HEK293 (cell line): ENCODE data around the gene RAPGEF5.

Source experiments
- BCL11A ChIP-seq: fragments of 450-650 bp; formaldehyde crosslinking; IDR thresholded peaks from 2 replicates; pipeline ENCODE4 v1.5.1; 2016; ENCODE audit warnings: low read depth, missing biosample characterization, missing genetic modification characterization
- KLF7 ChIP-seq: fragments of 450-650 bp; formaldehyde crosslinking; IDR thresholded peaks from 2 replicates; pipeline ENCODE4 v1.5.1; 2016; ENCODE audit warnings: missing biosample characterization, missing genetic modification characterization, borderline replicate concordance
- ZNF239 ChIP-seq: fragments of 450-650 bp; formaldehyde crosslinking; IDR thresholded peaks from 2 replicates; pipeline ENCODE4 v1.5.1; 2016; ENCODE audit warnings: missing biosample characterization, missing genetic modification characterization
- ZNF585B ChIP-seq: fragments of 450-650 bp; formaldehyde crosslinking; IDR thresholded peaks from 2 replicates; pipeline ENCODE4 v1.5.1; 2016; ENCODE audit warnings: missing biosample characterization, missing genetic modification characterization
- TF ChIP-seq, protein P1 (sequence below): fragments of 450-650 bp; formaldehyde crosslinking; IDR thresholded peaks from 2 replicates; pipeline ENCODE4 v1.5.1; 2016; ENCODE audit warnings: missing biosample characterization, missing genetic modification characterization
- TF ChIP-seq, protein P2 (sequence below): fragments of 450-650 bp; formaldehyde crosslinking; IDR thresholded peaks from 2 replicates; pipeline ENCODE4 v1.5.1; 2016; ENCODE audit warnings: missing biosample characterization, missing genetic modification characterization
- TF ChIP-seq, protein P3 (sequence below): fragments of 450-650 bp; formaldehyde crosslinking; IDR thresholded peaks from 2 replicates; pipeline ENCODE4 v1.5.1; 2016; ENCODE audit warnings: missing biosample characterization, missing genetic modification characterization
- TF ChIP-seq, protein P4 (sequence below): fragments of 450-650 bp; formaldehyde crosslinking; IDR thresholded peaks from 2 replicates; pipeline ENCODE4 v1.5.1; 2016; ENCODE audit warnings: missing biosample characterization, missing genetic modification characterization, low read depth
- TF ChIP-seq, protein P5 (sequence below): fragments of 450-650 bp; IDR thresholded peaks from 2 replicates; pipeline ENCODE4 v1.5.1; 2018; ENCODE audit warnings: missing biosample characterization, missing genetic modification characterization

DNA sequence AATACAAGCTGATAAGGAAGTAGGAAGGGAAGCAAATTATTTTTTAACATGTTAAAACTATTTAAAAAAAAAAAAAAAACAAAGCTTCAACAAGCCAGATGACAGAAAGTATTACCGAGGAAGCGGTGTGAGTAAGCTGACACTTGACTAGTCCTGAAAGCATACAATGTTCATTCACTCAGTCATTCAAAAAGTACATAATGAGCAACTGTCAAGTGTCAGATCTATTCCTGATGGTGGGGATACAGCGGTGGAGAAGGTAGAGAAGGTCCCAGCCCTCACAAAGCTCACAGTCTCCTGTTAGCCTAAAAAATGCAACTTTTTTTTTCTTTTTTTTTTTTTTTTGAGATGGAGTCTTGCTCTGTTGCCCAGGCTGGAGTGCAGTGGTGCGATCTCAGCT, 40.0 kb downstream of the RAPGEF5 start:
- TF ChIP-seq, protein P1, sequence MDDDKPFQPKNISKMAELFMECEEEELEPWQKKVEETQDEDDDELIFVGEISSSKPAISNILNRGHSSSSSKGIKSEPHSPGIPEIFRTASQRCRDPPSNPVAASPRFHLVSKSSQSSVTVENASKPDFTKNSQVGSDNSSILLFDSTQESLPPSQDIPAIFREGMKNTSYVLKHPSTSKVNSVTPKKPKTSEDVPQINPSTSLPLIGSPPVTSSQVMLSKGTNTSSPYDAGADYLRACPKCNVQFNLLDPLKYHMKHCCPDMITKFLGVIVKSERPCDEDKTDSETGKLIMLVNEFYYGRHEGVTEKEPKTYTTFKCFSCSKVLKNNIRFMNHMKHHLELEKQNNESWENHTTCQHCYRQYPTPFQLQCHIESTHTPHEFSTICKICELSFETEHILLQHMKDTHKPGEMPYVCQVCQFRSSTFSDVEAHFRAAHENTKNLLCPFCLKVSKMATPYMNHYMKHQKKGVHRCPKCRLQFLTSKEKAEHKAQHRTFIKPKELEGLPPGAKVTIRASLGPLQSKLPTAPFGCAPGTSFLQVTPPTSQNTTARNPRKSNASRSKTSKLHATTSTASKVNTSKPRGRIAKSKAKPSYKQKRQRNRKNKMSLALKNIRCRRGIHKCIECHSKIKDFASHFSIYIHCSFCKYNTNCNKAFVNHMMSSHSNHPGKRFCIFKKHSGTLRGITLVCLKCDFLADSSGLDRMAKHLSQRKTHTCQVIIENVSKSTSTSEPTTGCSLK (tag by site-specific recombination): no peak
- TF ChIP-seq, protein P2, sequence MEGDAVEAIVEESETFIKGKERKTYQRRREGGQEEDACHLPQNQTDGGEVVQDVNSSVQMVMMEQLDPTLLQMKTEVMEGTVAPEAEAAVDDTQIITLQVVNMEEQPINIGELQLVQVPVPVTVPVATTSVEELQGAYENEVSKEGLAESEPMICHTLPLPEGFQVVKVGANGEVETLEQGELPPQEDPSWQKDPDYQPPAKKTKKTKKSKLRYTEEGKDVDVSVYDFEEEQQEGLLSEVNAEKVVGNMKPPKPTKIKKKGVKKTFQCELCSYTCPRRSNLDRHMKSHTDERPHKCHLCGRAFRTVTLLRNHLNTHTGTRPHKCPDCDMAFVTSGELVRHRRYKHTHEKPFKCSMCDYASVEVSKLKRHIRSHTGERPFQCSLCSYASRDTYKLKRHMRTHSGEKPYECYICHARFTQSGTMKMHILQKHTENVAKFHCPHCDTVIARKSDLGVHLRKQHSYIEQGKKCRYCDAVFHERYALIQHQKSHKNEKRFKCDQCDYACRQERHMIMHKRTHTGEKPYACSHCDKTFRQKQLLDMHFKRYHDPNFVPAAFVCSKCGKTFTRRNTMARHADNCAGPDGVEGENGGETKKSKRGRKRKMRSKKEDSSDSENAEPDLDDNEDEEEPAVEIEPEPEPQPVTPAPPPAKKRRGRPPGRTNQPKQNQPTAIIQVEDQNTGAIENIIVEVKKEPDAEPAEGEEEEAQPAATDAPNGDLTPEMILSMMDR (tag by site-specific recombination): no peak
- TF ChIP-seq, protein P3, sequence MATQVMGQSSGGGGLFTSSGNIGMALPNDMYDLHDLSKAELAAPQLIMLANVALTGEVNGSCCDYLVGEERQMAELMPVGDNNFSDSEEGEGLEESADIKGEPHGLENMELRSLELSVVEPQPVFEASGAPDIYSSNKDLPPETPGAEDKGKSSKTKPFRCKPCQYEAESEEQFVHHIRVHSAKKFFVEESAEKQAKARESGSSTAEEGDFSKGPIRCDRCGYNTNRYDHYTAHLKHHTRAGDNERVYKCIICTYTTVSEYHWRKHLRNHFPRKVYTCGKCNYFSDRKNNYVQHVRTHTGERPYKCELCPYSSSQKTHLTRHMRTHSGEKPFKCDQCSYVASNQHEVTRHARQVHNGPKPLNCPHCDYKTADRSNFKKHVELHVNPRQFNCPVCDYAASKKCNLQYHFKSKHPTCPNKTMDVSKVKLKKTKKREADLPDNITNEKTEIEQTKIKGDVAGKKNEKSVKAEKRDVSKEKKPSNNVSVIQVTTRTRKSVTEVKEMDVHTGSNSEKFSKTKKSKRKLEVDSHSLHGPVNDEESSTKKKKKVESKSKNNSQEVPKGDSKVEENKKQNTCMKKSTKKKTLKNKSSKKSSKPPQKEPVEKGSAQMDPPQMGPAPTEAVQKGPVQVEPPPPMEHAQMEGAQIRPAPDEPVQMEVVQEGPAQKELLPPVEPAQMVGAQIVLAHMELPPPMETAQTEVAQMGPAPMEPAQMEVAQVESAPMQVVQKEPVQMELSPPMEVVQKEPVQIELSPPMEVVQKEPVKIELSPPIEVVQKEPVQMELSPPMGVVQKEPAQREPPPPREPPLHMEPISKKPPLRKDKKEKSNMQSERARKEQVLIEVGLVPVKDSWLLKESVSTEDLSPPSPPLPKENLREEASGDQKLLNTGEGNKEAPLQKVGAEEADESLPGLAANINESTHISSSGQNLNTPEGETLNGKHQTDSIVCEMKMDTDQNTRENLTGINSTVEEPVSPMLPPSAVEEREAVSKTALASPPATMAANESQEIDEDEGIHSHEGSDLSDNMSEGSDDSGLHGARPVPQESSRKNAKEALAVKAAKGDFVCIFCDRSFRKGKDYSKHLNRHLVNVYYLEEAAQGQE (tag by site-specific recombination): no peak
- TF ChIP-seq ZNF585B (tag by site-specific recombination) (no peak), ZNF239 (tag by site-specific recombination) (no peak), KLF7 (tag by site-specific recombination) (no peak), BCL11A (tag by site-specific recombination) (no peak)
- TF ChIP-seq, protein P4, sequence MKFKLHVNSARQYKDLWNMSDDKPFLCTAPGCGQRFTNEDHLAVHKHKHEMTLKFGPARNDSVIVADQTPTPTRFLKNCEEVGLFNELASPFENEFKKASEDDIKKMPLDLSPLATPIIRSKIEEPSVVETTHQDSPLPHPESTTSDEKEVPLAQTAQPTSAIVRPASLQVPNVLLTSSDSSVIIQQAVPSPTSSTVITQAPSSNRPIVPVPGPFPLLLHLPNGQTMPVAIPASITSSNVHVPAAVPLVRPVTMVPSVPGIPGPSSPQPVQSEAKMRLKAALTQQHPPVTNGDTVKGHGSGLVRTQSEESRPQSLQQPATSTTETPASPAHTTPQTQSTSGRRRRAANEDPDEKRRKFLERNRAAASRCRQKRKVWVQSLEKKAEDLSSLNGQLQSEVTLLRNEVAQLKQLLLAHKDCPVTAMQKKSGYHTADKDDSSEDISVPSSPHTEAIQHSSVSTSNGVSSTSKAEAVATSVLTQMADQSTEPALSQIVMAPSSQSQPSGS: no peak
- TF ChIP-seq, protein P5, sequence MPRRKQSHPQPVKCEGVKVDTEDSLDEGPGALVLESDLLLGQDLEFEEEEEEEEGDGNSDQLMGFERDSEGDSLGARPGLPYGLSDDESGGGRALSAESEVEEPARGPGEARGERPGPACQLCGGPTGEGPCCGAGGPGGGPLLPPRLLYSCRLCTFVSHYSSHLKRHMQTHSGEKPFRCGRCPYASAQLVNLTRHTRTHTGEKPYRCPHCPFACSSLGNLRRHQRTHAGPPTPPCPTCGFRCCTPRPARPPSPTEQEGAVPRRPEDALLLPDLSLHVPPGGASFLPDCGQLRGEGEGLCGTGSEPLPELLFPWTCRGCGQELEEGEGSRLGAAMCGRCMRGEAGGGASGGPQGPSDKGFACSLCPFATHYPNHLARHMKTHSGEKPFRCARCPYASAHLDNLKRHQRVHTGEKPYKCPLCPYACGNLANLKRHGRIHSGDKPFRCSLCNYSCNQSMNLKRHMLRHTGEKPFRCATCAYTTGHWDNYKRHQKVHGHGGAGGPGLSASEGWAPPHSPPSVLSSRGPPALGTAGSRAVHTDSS: no peak
